Stimulated activated CD4-positive, alpha-beta T cell treated with anti-CD3 and anti-CD28 coated beads, Interleukin-1b, Interleukin-23, amount 100 ng/mL, for 48 hours (primary cell): ENCODE results near the gene ADAM29.
"Not testable (repeated sequence)": the region's sequence is repeated elsewhere in the genome, so short reads cannot be mapped to it uniquely, and the experiment has no call there.

Experiments
- DNase-seq: peaks from one replicate; pipeline ENCODE4 v3.0.0-alpha.2; 2020

ADAM29 gene

DNA sequence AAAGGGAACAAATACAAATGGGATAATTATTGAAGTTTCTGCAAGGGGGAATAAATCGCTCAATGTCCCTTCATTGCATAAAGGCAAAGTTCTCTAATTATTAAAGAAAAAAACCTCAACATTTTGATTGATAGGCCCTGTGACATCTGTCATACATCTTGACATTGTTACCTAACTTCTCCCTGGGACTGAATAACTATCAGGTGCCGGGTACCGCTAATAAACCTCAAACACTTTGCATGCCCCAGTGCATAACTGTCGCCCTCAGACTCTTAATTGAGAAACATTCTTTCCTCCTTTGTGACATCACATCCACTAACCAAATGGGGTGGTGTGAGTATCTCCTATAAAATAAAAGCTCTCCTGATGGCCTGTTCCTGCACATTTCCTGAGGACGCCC, at the start of gene ADAM29:
Gene ADAM29, plus strand, starts transcription at position 301 of the 400 bp plus-strand sequence. CDS start 57,168 bp downstream, outside the sequence.
- no peak for DNase-seq

- no peak for DNase-seq
Measured at GRCh38 chr4:174869339-174869738, 48.8 kb upstream of the ADAM29 start.

GRCh38 chr4:174870311-174870710, 47.8 kb upstream of the ADAM29 start:
- no peak for DNase-seq

- no peak for DNase-seq
Measured at GRCh38 chr4:174871407-174871806, 46.8 kb upstream of the ADAM29 start.

DNA sequence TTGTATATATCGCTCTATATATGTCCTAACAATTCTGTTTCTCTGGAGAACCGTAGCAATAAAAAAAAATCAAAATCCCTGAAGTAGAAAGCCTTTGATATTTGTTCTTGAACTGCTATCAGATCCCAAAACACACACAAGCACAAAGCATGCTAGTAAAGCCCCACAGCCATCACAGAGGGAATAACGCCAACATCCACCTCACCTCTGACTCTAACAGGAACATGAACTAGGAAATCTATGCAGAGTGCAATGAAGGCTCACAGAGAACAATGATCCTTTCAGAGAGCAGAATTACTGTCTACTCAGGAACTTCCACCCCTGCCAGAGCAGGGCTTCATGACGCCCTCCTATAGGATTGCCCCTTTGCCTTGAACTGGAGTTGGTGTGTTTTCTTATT, 45.0 kb upstream of the ADAM29 start:
- not testable (repeated sequence) for DNase-seq

GRCh38 chr4:174873931-174874330, 44.2 kb upstream of the ADAM29 start:
- no peak for DNase-seq

GRCh38 chr4:174874898-174875297, 43.3 kb upstream of the ADAM29 start:
- no peak for DNase-seq

DNA sequence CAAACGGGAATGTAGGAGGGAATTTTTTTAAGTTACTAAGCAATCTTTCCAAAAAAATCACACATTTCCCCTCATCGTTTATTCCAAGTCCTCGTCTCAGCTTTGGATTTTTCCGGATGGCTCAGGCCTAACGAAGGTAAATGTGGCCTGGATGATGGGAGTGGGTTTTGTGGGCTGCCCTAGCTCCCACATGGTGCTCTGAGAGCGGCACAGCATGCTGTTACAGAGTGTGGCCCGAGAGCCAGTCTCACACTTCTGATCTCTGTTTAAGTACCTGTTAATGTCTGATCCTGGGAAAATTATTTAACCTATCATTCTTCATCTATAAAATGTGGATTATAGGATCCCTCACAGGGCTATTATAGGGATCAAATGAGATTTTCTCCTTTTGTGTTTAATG, 38.2 kb upstream of the ADAM29 start:
- no peak for DNase-seq

- no peak for DNase-seq
Measured at GRCh38 chr4:174882317-174882992, 35.7 kb upstream of the ADAM29 start.

DNA sequence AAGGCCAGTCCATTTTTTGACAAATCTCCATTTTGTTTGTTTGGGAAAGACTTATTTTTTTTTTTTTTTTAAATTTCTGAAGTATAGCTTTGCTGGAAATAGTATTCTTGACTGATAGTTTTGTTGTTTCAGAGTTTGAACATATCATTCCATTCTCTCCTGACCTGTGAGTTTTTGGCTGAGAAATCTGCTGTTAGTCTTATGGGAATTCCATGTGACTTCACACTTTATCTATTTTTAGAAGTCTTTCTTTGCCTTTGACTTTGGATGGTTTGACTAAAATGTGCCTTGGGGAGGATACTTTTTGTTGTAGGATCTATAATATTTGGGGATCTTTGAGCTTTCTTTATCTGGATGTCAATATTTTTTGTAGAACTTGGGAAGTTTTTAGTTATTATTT, 10.7 kb upstream of the ADAM29 start:
- DNase-seq, result no peak

DNA sequence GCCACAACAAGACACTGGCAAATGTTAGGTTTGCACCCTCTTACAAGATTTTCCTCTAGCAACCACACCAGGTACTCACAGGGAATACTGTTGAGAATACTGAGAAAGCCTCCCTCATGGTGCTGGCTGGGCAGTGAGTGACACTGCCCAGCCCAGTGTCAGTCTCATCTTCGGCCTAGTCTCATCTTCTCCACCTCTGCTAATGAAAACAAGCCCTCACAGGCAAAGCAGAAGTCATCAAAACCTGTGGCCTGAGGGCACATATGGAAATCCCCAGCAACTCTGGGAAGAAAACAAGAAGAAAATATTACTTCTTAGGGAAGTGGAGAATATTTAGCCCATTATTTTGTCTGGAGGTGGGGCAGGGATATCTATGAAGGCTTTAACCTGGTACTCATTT, 7.9 kb upstream of the ADAM29 start:
- DNase-seq, result no peak

- no peak for DNase-seq
Measured at GRCh38 chr4:174912919-174913543, 5.1 kb upstream of the ADAM29 start.

DNA sequence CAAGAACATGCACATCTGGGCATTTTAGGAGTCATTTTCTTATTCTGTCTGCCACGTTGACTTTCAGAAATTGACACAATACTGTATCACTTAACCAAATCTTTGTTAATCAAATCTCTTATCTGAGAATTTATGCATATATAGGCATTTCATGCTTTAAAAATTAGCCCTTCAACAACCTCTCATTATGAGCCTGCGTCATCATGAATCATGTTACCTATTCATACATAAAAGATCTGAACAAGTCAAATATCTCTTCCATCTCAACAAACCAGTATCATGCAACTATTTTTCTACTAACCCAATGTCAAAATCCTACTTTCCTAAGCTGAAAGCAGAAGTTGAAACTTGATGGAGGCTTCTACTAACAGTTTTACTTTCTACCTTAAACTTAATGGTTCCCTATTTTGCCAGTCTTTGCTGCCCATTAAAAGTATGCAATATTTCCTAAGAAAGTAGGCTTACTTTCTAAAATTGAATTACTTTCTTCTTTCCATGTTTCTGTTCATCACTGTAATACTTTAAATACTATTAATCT, 1.8 kb downstream of the ADAM29 start:
- no peak for DNase-seq

- DNase-seq, result no peak
Measured at GRCh38 chr4:174926958-174927357, 8.8 kb downstream of the ADAM29 start.

DNA sequence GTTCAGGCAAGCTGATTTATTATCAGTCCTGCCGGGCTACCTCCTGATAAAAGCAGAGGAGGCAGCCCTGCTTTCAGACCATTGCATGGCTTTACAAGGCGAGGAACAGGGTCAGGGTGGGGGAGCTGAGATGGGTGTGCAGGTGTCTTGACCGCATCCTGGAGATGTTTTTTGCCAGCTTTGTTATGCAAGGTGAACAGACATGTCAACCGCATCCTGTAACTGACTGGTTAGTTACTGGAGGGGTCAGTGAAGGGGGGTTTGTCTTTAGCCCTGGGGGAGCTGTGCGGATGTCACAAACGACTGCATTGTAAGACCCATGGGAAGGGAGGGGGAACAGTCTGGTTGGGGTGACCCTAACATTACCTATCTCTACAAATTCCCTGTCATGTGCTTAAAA, 10.0 kb downstream of the ADAM29 start:
- DNase-seq, result no peak

DNA sequence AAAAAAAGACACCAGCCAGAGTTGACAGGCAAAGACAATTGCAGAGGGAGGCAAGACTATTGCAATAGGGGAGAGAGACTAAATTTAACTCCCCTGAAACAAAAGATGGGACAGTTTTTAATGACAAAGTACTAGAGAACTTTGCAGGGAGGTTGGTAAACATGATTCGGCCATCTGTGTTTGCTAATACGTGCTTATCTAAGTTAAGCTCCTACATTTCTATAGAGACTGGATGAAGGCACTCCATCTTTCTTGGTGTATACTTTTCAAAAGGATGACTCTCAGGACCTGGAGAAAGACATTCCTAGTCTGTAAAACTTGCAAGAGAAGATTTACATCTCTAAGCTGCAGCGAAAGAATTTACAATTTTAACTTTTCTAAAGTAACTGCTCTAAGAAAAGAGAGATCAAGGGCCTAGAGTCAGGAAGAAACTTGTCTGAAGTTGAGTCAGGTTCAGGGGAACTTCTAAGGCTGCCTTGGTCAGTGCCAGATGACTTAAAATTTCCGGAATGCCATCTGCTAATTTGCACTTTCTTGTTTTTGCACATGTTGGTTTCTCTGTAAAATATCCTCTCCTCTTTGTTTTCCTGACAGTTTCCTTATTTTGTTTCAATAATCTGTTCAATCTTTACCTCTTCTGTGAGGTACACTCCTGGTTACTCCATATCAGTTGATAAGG, 10.6 kb downstream of the ADAM29 start:
- DNase-seq, result no peak

DNA sequence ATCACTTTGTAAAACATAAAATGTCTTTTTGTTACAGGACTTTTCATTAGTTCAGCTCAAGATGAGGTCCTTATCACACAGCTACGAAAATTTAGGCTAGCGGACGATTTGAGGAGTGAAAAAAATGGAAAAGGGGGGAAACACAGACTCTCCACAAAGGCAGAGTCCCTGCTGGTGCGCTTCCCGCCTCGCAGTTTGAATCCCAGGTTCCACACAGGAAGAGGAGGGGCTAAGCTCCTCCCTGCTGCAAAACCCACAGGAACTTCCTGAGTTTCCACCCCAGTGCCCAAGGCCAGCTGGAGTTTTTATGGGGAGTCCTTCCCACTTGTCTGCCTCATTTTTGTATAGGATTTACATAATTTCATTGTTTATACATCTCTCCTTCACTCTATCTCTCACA, 11.2 kb downstream of the ADAM29 start:
- no peak for DNase-seq

- DNase-seq, result no peak
Measured at GRCh38 chr4:174930895-174931294, 12.7 kb downstream of the ADAM29 start.

- no peak for DNase-seq
Measured at GRCh38 chr4:174933083-174933482, 14.9 kb downstream of the ADAM29 start.

DNA sequence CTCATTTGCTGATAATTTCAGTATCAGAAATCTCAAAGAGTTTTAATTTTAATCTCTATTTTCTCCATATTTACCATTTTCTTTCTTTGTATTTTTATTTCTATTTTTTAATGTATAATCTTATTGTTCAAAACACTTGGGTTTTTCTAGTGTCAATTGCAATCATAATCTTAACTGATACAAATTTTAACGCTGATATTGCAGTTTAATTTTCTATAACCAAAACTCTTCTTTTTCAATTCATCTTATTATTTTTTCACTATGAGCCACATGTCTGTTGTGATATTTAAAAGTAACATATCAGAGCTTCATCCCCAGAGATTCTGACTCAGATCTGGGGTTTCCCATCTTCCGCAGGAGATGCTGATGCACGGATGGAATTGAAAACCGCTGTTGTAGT, 16.2 kb downstream of the ADAM29 start:
- no peak for DNase-seq

GRCh38 chr4:174935607-174936006, 17.4 kb downstream of the ADAM29 start:
- DNase-seq, result no peak

GRCh38 chr4:174940002-174940401, 21.8 kb downstream of the ADAM29 start:
- DNase-seq, result no peak

- no peak for DNase-seq
Measured at GRCh38 chr4:174946246-174946645, 28.1 kb downstream of the ADAM29 start.

- DNase-seq, result no peak
Measured at GRCh38 chr4:174948826-174949225, 30.7 kb downstream of the ADAM29 start.
